Tibial nerve (tissue), 4 donors: Measurements from ENCODE around the gene OAS3. TPM values are rescaled to one million over a fixed set of nuclear protein-coding genes. Genes with fewer than 3 reads are reported as not detected.
"Not testable (repeated sequence)": the region's sequence is repeated elsewhere in the genome, so short reads cannot be mapped to it uniquely, and the experiment has no call there.

Source experiments
- DNase-seq, 2 donors: peaks; one replicate each; pipeline ENCODE4 v3.0.0-alpha.2; 2019; ENCODE audit warnings: low spot score in 2 of 2
- H3K27ac ChIP-seq, 4 donors: fragments of 200-600 bp; sonication (generic) in 3 of 4; one replicate each; pipeline ENCODE4 v1.5.1; 2017 to 2019; ENCODE audit warnings: mild to moderate bottlenecking in 1 of 4
- H3K27me3 ChIP-seq, 2 donors: fragments of 200-600 bp; sonication (generic) in 1 of 2; one replicate each; pipeline versions ENCODE4 v1.5.1 to v1.6.0; 2017 to 2019
- H3K36me3 ChIP-seq, 3 donors: fragments of 200-600 bp; sonication (generic); one replicate each; pipeline ENCODE4 v1.5.1; 2018 to 2019
- H3K4me1 ChIP-seq, 4 donors: fragments of 200-600 bp; sonication (generic) in 3 of 4; one replicate each; pipeline ENCODE4 v1.5.1; 2017 to 2019
- H3K4me3 ChIP-seq, 4 donors: fragments of 200-600 bp; sonication (generic) in 3 of 4; one replicate each; pipeline ENCODE4 v1.5.1; 2017 to 2019; ENCODE audit warnings: mild to moderate bottlenecking in 1 of 4, moderate library complexity in 1 of 4
- H3K9me3 ChIP-seq, 4 donors: fragments of 200-600 bp; sonication (generic) in 3 of 4; one replicate each; pipeline ENCODE4 v1.5.1; 2017 to 2019
- EP300 ChIP-seq, 2 donors: sonication (generic); formaldehyde crosslinking; IDR thresholded peaks; one replicate each; pipeline ENCODE4 v1.6.1; 2017; ENCODE audit warnings: antibody characterized with exemption in 2 of 2, mild to moderate bottlenecking in 1 of 2
- POLR2A ChIP-seq, 2 donors: fragments of 450-650 bp; IDR thresholded peaks; one replicate each; pipeline ENCODE4 v1.6.1; 2017; ENCODE audit warnings: antibody characterized with exemption in 2 of 2, mild to moderate bottlenecking in 2 of 2, moderate library complexity in 2 of 2
- WGBS, 2 donors: methylation state at CpG; one replicate each; pipeline ENCODE4 v1.1.5; 2018; 5-methylcytosine and 5-hydroxymethylcytosine counted together
- total RNA-seq, 4 donors: library from RNA; depleted of rRNA; stranded (reverse); fragments of >200 nt; gene quantifications; one replicate each; pipeline ENCODE4 v1.1.0, GENCODE V29; 2016
- TF ChIP-seq, protein P1 (sequence below), 5 experiments: fragments of 200-600 bp in 3 of 5; fragments of 450-650 bp in 2 of 5; sonication (generic) in 3 of 5; IDR thresholded peaks; one replicate each; pipeline ENCODE4 v1.5.1; 2016 to 2019; ENCODE audit warnings: antibody characterized with exemption in 5 of 5, mild to moderate bottlenecking in 3 of 5, moderate library complexity in 2 of 5

OAS3 gene
- total RNA-seq, 4 donors from 2014 or later: 5.7 to 16.5 (median 11.3) TPM

GRCh38 chr12:112980491-112981158, 42.4 kb downstream of the OAS3 start:
- Histone ChIP-seq H3K4me3 (no peak overlapping the region), H3K27me3 (no peaks in the 10 kb centered on the region), H3K4me1 (peaks cover 0 to 24% (median 0%) of the 10 kb centered on the region in 4 donors), H3K36me3 (no peaks in the 10 kb centered on the region), H3K9me3 (peaks cover 0 to 11% (median 0%) of the 10 kb centered on the region in 4 donors), H3K27ac (no peak overlapping the region)
- DNase-seq: no peak
- 55 to 60% methylated on average over 4 of the region's 4 CpGs for WGBS, 2 donors
- no peak for TF ChIP-seq POLR2A (IDR thresholded peaks at IDR 0.05)
- TF ChIP-seq EP300 (IDR thresholded peaks at IDR 0.05): no peak
- TF ChIP-seq, protein P1, sequence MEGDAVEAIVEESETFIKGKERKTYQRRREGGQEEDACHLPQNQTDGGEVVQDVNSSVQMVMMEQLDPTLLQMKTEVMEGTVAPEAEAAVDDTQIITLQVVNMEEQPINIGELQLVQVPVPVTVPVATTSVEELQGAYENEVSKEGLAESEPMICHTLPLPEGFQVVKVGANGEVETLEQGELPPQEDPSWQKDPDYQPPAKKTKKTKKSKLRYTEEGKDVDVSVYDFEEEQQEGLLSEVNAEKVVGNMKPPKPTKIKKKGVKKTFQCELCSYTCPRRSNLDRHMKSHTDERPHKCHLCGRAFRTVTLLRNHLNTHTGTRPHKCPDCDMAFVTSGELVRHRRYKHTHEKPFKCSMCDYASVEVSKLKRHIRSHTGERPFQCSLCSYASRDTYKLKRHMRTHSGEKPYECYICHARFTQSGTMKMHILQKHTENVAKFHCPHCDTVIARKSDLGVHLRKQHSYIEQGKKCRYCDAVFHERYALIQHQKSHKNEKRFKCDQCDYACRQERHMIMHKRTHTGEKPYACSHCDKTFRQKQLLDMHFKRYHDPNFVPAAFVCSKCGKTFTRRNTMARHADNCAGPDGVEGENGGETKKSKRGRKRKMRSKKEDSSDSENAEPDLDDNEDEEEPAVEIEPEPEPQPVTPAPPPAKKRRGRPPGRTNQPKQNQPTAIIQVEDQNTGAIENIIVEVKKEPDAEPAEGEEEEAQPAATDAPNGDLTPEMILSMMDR (IDR thresholded peaks at IDR 0.05): no peak

DNA sequence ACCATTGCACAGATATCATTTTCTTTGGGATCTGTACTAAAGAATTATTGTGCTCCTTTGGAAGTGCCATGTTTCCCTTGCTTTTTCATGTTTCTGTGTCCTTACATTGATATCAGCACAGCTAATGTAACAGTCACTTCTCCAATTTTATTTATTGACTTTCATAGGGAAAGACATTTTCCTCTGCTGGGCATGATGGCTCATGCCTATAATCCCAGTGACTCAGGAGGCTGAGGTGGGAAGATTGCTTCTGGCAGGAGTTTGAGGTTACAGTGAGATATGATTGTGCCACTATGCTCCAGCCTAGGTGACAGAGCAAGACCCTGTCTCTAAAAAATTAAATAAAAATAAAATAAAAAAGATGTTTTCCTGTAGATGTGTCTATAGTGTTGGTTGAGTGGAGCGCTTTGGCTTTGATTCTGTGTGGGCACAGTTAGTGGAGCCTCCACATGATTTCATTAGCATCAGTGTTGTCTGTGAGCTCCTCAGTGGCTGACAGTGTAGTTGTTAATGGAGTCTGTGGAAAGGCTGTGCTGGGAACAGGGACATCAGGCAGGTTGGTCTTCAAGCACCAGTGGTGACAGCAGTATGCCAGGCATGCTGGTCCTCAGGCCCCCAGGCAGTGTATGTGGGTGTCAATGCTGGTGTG, 47.5 kb downstream of the OAS3 start:
- Histone ChIP-seq H3K27me3 (no peaks in the 10 kb centered on the region), H3K4me3 (no peak overlapping the region), H3K9me3 (peaks cover 0 to 11% (median 0%) of the 10 kb centered on the region in 4 donors), H3K36me3 (peaks cover 0 to 21% (median 4%) of the 10 kb centered on the region in 3 donors), H3K4me1 (no peaks in the 10 kb centered on the region), H3K27ac (no peak overlapping the region)
- WGBS, 2 donors: 93 to 94% methylated on average over 1 of the region's 1 CpG
- TF ChIP-seq, protein P1 (IDR thresholded peaks at IDR 0.05): no peak
- TF ChIP-seq EP300 (IDR thresholded peaks at IDR 0.05) (no peak), POLR2A (IDR thresholded peaks at IDR 0.05) (no peak)
- no peak for DNase-seq

DNA sequence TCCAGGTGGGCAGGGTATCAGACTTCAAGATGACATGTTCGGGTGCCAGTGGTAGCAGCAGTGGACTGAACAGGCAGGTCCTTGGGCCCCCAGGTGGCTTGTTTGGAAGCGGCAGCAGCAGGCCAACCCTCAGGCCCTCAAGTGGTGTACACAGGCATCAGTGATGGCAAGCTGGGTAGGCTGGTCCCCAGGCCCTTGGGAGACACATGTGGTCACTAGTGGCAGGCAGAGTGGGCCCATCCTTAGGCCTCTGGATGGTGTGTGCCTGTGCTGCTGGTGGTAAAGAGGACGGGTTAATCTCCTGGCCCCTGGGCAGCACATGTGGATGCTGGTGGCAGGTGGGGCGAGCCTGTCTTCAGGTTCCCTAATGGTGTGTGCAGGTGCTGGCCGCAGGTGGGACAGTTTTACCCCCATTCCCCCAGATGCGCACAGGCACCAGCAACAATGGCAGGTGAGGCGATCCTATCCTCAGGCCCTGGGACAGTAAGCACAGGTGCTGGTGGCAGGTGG, 48.1 kb downstream of the OAS3 start:
- Histone ChIP-seq H3K4me1 (no peaks in the 10 kb centered on the region), H3K4me3 (no peak overlapping the region), H3K27ac (no peak overlapping the region), H3K9me3 (peaks cover 0 to 11% (median 0%) of the 10 kb centered on the region in 4 donors), H3K27me3 (no peaks in the 10 kb centered on the region), H3K36me3 (peaks cover 0 to 21% (median 4%) of the 10 kb centered on the region in 3 donors)
- WGBS, 2 donors: 96 to 100% methylated on average over 2 to 7 of the region's 7 CpGs
- TF ChIP-seq POLR2A (IDR thresholded peaks at IDR 0.05): no peak
- TF ChIP-seq, protein P1 (IDR thresholded peaks at IDR 0.05): no peak
- TF ChIP-seq EP300 (IDR thresholded peaks at IDR 0.05): no peak
- no peak for DNase-seq

DNA sequence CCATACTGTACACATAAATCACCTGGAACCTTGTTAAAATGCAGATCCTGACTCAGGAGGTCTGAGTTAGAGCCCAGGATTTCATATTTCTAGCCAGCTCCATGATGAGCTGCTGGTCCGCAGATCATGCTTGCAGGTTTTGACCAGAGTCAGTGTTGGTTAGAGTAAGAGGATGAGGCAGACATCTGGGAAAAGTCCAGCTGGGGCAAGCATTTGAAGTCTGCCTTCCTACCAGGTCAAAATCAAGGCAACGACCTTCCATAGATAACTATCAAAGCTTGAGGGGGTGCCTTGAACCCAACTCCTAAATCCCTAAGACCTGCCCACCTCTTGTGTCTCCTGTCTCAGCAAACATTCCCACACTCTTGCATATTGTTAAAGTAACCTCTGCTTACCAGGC, 49.3 kb downstream of the OAS3 start:
- DNase-seq: no peak
- TF ChIP-seq EP300 (IDR thresholded peaks at IDR 0.05) (no peak), POLR2A (IDR thresholded peaks at IDR 0.05) (no peak)
- TF ChIP-seq, protein P1 (IDR thresholded peaks at IDR 0.05): no peak
- Histone ChIP-seq H3K9me3 (peaks cover 0 to 2% (median 0%) of the 10 kb centered on the region in 4 donors), H3K4me1 (no peaks in the 10 kb centered on the region), H3K4me3 (no peak overlapping the region), H3K27me3 (no peaks in the 10 kb centered on the region), H3K27ac (no peak overlapping the region), H3K36me3 (peaks cover 0 to 21% (median 4%) of the 10 kb centered on the region in 3 donors)
- 77 to 84% methylated on average over 2 of the region's 2 CpGs for WGBS, 2 donors

- TF ChIP-seq EP300 (IDR thresholded peaks at IDR 0.05): no peak
- TF ChIP-seq, protein P1 (IDR thresholded peaks at IDR 0.05): no peak
- TF ChIP-seq POLR2A (IDR thresholded peaks at IDR 0.05): no peak
- H3K27me3 ChIP-seq: no peaks in the 10 kb centered on the region
Observed at GRCh38 chr12:112988224-112988623, 50.0 kb downstream of the OAS3 start.

GRCh38 chr12:112988823-112989385, 50.6 kb downstream of the OAS3 start:
- not testable (repeated sequence) for H3K27ac ChIP-seq, H3K4me3 ChIP-seq, H3K9me3 ChIP-seq, H3K27me3 ChIP-seq, H3K4me1 ChIP-seq, DNase-seq
- 78 to 85% methylated on average over 3 of the region's 3 CpGs for WGBS, 2 donors
- H3K36me3 ChIP-seq: peaks cover 0 to 21% (median 4%) of the 10 kb centered on the region in 3 donors

More at GRCh38 chr12:112988224-112988623, 50.0 kb downstream of the OAS3 start:
- Histone ChIP-seq H3K4me3 (no peak overlapping the region), H3K4me1 (no peaks in the 10 kb centered on the region), H3K27ac (no peak overlapping the region), H3K36me3 (peaks cover 0 to 21% (median 4%) of the 10 kb centered on the region in 3 donors), H3K9me3 (no peaks in the 10 kb centered on the region)
- 57 to 69% methylated on average over 3 of the region's 3 CpGs for WGBS, 2 donors
- no peak for DNase-seq
